Liver (tissue), 3 donors: ENCODE measurements around the gene GPR141.

Experiments used
- EGR1 ChIP-seq, 2 donors: IDR thresholded peaks; 2 replicates each; pipeline ENCODE4 v1.6.1; 2016 to 2018; ENCODE audit warnings: antibody characterized with exemption in 2 of 2, low read depth in 2 of 2
- HNF4G ChIP-seq: IDR thresholded peaks from 2 replicates; pipeline ENCODE4 v1.6.1; 2016; ENCODE audit warnings: antibody characterized with exemption
- TAF1 ChIP-seq: conservative IDR thresholded peaks from 2 replicates; pipeline ENCODE4 v1.6.1; 2016; ENCODE audit warnings: antibody characterized with exemption, mild to moderate bottlenecking
- YY1 ChIP-seq: IDR thresholded peaks from 2 replicates; pipeline ENCODE4 v1.6.1; 2016; ENCODE audit warnings: antibody characterized with exemption, mild to moderate bottlenecking
- TF ChIP-seq, protein P1 (sequence below): fragments of 150-350 bp; IDR thresholded peaks from 2 replicates; pipeline ENCODE4 v1.5.1; 2017; ENCODE audit warnings: improper control_type of control experiment, low read depth, low read length; ENCODE audit not compliant: missing input control
- TF ChIP-seq, protein P2 (sequence below): IDR thresholded peaks from 2 replicates; pipeline ENCODE4 v1.6.1; 2016; ENCODE audit warnings: antibody characterized with exemption, mild to moderate bottlenecking
- donor health status: healthy.
- donor health status: healthy.

DNA sequence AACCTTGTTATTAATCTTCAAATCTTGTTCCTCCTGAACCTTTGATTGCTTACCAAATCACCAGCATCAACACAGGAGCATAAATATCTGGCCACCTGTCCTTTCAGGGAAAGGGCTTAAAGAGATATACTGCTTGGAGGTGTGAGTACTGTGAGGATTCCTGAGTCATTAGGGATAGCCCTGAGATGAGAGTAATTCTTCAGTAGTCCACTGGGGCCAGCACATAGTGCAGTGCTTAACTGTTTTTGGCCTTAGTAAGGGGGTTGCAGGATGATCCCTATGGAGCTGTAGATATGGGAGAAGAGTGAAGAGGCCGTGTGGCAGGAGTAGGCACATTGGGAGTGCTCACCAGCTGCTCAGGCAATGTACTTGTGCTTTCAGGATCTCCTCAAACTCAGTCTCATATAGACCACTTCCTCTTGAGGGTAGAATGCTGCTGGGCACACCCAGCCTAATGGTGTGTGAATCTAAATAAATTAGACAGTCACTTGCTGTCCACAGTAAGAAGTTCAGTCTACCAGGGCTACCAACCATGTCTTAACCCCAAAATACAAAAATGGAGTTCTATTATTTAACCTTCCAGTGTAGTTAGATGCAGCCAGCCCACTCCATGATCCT lies 26.5 kb upstream of the GPR141 start:
- TF ChIP-seq YY1 (no peak), TAF1 (no peak), EGR1 (IDR thresholded peaks at IDR 0.05; ENCODE audit: low read depth in 2 of 2) (no peak), HNF4G (no peak)
- TF ChIP-seq, protein P1, sequence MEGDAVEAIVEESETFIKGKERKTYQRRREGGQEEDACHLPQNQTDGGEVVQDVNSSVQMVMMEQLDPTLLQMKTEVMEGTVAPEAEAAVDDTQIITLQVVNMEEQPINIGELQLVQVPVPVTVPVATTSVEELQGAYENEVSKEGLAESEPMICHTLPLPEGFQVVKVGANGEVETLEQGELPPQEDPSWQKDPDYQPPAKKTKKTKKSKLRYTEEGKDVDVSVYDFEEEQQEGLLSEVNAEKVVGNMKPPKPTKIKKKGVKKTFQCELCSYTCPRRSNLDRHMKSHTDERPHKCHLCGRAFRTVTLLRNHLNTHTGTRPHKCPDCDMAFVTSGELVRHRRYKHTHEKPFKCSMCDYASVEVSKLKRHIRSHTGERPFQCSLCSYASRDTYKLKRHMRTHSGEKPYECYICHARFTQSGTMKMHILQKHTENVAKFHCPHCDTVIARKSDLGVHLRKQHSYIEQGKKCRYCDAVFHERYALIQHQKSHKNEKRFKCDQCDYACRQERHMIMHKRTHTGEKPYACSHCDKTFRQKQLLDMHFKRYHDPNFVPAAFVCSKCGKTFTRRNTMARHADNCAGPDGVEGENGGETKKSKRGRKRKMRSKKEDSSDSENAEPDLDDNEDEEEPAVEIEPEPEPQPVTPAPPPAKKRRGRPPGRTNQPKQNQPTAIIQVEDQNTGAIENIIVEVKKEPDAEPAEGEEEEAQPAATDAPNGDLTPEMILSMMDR: no peak
- TF ChIP-seq, protein P2, sequence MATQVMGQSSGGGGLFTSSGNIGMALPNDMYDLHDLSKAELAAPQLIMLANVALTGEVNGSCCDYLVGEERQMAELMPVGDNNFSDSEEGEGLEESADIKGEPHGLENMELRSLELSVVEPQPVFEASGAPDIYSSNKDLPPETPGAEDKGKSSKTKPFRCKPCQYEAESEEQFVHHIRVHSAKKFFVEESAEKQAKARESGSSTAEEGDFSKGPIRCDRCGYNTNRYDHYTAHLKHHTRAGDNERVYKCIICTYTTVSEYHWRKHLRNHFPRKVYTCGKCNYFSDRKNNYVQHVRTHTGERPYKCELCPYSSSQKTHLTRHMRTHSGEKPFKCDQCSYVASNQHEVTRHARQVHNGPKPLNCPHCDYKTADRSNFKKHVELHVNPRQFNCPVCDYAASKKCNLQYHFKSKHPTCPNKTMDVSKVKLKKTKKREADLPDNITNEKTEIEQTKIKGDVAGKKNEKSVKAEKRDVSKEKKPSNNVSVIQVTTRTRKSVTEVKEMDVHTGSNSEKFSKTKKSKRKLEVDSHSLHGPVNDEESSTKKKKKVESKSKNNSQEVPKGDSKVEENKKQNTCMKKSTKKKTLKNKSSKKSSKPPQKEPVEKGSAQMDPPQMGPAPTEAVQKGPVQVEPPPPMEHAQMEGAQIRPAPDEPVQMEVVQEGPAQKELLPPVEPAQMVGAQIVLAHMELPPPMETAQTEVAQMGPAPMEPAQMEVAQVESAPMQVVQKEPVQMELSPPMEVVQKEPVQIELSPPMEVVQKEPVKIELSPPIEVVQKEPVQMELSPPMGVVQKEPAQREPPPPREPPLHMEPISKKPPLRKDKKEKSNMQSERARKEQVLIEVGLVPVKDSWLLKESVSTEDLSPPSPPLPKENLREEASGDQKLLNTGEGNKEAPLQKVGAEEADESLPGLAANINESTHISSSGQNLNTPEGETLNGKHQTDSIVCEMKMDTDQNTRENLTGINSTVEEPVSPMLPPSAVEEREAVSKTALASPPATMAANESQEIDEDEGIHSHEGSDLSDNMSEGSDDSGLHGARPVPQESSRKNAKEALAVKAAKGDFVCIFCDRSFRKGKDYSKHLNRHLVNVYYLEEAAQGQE: no peak
